ENCODE measurements around the gene SELENON. TPM values are rescaled to one million over a fixed set of nuclear protein-coding genes. Genes with fewer than 3 reads are reported as not detected.

SELENON gene
- total and polyA plus RNA-seq, 3 experiments from 2014 or later: 4.6 to 11.7 (median 10.6) TPM

DNA sequence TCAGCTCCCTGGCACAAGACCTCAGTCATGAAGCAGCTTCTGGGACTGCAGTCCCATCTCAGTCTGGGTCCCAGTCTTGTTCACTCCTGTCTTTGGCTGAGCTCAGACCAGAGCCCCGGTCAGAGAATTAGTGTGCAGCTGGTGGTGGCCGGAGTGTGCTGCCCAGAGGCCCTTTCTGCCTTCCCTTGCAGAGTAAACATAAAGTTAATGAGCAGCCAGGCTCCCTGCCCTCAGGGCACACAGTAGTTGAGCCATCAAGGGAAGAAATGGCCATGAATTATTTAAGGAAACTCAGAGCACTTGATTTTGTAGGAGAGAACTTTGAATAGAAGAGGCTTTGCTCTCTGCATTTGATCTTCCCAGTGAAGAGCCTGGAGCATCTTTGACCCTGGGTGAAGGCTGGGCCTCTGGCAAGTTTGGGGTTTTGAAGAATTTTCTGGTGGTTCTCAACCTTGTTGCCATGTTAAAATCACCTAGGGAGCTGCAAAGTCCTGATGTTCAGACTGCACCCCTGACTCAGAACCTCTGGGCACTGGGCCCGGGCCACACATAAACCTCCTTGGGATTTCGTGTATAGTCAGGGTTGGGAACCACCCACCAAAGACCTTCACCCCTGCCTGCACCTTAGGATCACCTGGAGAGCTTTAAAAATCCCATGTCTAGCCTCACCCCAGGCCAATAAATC, 26.4 kb upstream of the SELENON start:
- H3K4me3 ChIP-seq (ENCODE audit: low read length): no peak overlapping the region
- peaks cover 4 to 34% (median 15%) of the 10 kb centered on the region in 3 donors for H3K36me3 Mint-ChIP-seq
- no peaks in the 10 kb centered on the region for H3K9me3 Mint-ChIP-seq
- H3K4me3 Mint-ChIP-seq: peak overlapping the region in 3 of 7 donors; percentile 84 to 89 (median 85)
- CTCF ChIA-PET: interaction anchor here (0.8 to 1.8 kb wide), 5 partner anchors 22 to 165 kb away, joined by 3 to 11 read pairs (median 4); no protein-coding TSS in a partner anchor
- no peaks in the 10 kb centered on the region for H3K27me3 ChIP-seq (ENCODE audit: insufficient read depth, low read length, poor library complexity, severe bottlenecking)
- H3K27ac ChIP-seq (ENCODE audit: low read depth, low read length): no peak overlapping the region
- no peak for DNase-seq
- no peaks in the 10 kb centered on the region for H3K9me3 ChIP-seq (ENCODE audit: low read length)
- H3K4me1 Mint-ChIP-seq: peaks cover 41 to 55% (median 51%) of the 10 kb centered on the region in 3 donors
- no peaks in the 10 kb centered on the region for H3K27me3 Mint-ChIP-seq
- H3K36me3 ChIP-seq (ENCODE audit: insufficient read depth, low read length): no peaks in the 10 kb centered on the region
- H3K27ac Mint-ChIP-seq: peak overlapping the region; percentile 79 to 99 (median 92)
- peaks cover 82% of the 10 kb centered on the region for H3K4me1 ChIP-seq (ENCODE audit: insufficient read depth, low read length)
- POLR2A ChIA-PET: interaction anchor here (1.2 to 1.5 kb wide), 2 partner anchors 131 to 156 kb away, joined by 3 to 5 read pairs; no protein-coding TSS in a partner anchor

DNA sequence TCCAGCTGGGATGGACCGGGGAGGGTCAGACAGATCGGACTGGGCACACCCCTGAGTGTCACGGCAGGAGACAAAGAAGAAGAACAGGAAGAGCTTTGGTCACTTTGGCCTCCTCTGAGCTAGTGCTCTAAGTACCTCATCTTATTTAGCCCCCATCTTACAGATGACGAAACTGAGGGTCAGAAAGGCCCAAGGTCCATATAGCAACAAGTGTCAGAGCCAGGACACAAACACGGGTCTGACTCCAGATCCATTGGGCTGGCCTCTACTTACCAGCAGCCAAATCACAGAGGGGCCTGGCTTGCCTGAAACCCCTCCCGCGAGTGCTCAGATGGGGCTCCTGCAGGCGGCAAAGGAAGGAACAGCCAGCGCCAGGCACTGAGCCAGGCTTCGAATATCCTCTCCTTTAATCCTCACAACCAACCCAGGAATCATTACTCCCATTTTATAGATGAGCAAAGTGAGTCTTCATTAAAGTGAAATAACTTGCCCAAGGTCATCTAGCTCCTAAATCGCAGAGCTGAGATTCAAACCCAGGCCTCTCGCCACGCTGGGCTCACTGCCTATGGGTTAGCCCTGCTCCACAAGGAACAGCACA, 25.7 kb upstream of the SELENON start:
- Mint-ChIP-seq H3K27ac (peak overlapping the region; percentile 79 to 99 (median 92)), H3K4me1 (peaks cover 41 to 55% (median 51%) of the 10 kb centered on the region in 3 donors), H3K9me3 (no peaks in the 10 kb centered on the region), H3K4me3 (peak overlapping the region; percentile 23 to 89 (median 78)), H3K27me3 (no peaks in the 10 kb centered on the region), H3K36me3 (peaks cover 4 to 33% (median 15%) of the 10 kb centered on the region in 3 donors)
- ChIA-PET CTCF (interaction anchor here (0.7 to 1.8 kb wide), 12 partner anchors 8 to 166 kb away, joined by 3 to 11 read pairs (median 4); no protein-coding TSS in a partner anchor), POLR2A (interaction anchor here (0.6 to 1.5 kb wide), 10 partner anchors 19 to 418 kb away, joined by 3 to 5 read pairs (median 3); no protein-coding TSS in a partner anchor)
- Histone ChIP-seq H3K27me3 (ENCODE audit: insufficient read depth, low read length, poor library complexity, severe bottlenecking) (no peaks in the 10 kb centered on the region), H3K4me1 (ENCODE audit: insufficient read depth, low read length) (peaks cover 75% of the 10 kb centered on the region), H3K36me3 (ENCODE audit: insufficient read depth, low read length) (no peaks in the 10 kb centered on the region), H3K27ac (ENCODE audit: low read depth, low read length) (no peak overlapping the region), H3K4me3 (ENCODE audit: low read length) (no peak overlapping the region), H3K9me3 (ENCODE audit: low read length) (no peaks in the 10 kb centered on the region)
- DNase-seq: no peak

DNA sequence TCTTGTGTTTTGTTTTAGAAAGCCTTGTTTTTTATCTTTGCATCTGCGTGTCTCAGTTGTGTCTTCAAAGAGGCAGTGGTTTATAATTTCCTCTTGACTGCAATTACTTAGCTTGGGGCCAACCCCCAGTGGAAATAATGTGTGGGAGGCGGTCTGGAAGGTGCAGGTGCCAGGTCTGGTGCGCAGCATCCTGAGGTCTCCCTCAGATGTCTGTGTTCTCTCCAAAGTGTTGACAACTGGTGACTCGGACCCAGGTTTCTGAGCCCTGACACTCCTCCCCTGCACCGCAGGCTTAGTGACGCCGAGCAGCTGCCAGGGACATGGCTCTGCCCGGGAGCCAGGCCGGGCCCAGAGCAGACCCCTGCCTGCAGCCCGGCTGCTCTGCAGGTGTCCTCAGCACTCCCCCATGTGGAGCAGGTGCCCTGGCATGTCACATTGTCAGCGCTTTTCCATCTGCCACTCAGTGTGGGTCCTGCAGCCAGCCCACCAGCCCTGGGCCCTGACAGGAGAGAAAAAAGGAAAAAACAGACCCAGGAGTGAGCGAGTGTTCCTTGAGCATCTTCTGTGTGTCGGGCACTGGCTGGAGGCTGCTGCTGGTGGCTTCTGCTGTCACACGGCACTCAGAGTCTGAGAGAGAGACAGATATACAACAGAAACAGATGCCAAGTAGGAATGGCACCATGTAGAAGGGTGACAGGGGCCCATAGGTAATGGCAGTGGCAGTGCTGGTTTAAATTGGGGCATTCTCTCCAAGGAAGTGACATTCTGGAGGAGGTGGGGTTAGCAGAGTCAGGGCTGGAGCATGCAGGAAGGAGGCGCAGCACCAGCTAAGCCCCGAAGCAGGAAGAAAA, 24.8 kb upstream of the SELENON start:
- Mint-ChIP-seq H3K4me3 (peak overlapping the region; percentile 35 to 89 (median 78)), H3K9me3 (no peaks in the 10 kb centered on the region), H3K36me3 (peaks cover 4 to 33% (median 15%) of the 10 kb centered on the region in 3 donors), H3K4me1 (peaks cover 41 to 55% (median 51%) of the 10 kb centered on the region in 3 donors), H3K27ac (peak overlapping the region; percentile 79 to 99 (median 92)), H3K27me3 (no peaks in the 10 kb centered on the region)
- peaks cover 72% of the 10 kb centered on the region for H3K4me1 ChIP-seq (ENCODE audit: insufficient read depth, low read length)
- DNase-seq: peak; percentile 62 to 94 (median 90)
- ChIA-PET POLR2A (interaction anchor here (0.6 to 1.5 kb wide), 10 partner anchors 20 to 419 kb away, joined by 3 to 5 read pairs (median 3); no protein-coding TSS in a partner anchor), CTCF (interaction anchor here (0.7 to 1.8 kb wide), 13 partner anchors 9 to 167 kb away, joined by 3 to 11 read pairs (median 3); no protein-coding TSS in a partner anchor)
- no peaks in the 10 kb centered on the region for H3K36me3 ChIP-seq (ENCODE audit: insufficient read depth, low read length)
- no peaks in the 10 kb centered on the region for H3K9me3 ChIP-seq (ENCODE audit: low read length)
- H3K27ac ChIP-seq (ENCODE audit: low read depth, low read length): no peak overlapping the region
- H3K4me3 ChIP-seq (ENCODE audit: low read length): peak overlapping the region; percentile 59
- H3K27me3 ChIP-seq (ENCODE audit: insufficient read depth, low read length, poor library complexity, severe bottlenecking): no peaks in the 10 kb centered on the region

DNA sequence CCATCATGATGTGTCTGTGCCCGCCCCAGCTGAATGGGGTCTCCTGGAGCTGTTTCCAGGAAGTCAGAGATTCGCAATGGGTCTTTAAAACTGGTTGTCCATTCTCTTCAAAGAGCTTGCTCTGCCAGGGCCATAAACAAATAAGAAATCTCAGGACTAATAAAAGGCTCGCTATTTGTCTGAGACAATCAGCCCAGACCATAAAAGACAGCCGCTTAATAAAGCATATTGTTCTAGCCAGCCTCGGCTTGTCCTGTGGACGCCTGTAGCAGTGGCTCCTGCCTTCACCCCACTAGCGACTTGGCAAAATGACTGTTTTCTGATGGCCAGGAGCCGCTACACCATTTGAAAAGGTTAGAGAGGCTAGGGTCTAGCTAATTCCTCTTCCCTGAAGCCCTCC, 20.6 kb upstream of the SELENON start:
- no peaks in the 10 kb centered on the region for H3K27me3 ChIP-seq (ENCODE audit: insufficient read depth, low read length, poor library complexity, severe bottlenecking)
- H3K27ac Mint-ChIP-seq: no peak overlapping the region
- H3K36me3 Mint-ChIP-seq: peaks cover 0 to 27% (median 12%) of the 10 kb centered on the region in 3 donors
- peaks cover 37% of the 10 kb centered on the region for H3K4me1 ChIP-seq (ENCODE audit: insufficient read depth, low read length)
- no peaks in the 10 kb centered on the region for H3K27me3 Mint-ChIP-seq
- peaks cover 15 to 22% (median 16%) of the 10 kb centered on the region in 3 donors for H3K4me1 Mint-ChIP-seq
- peaks cover 4% of the 10 kb centered on the region for H3K36me3 ChIP-seq (ENCODE audit: insufficient read depth, low read length)
- H3K4me3 ChIP-seq (ENCODE audit: low read length): no peak overlapping the region
- H3K27ac ChIP-seq (ENCODE audit: low read depth, low read length): no peak overlapping the region
- ChIA-PET POLR2A (no interaction called here), CTCF (interaction anchor here (1.8 kb wide), 1 partner anchor 31 kb away, joined by 5 read pairs; no protein-coding TSS in a partner anchor)
- H3K4me3 Mint-ChIP-seq: no peak overlapping the region
- no peaks in the 10 kb centered on the region for H3K9me3 ChIP-seq (ENCODE audit: low read length)
- no peak for DNase-seq
- no peaks in the 10 kb centered on the region for H3K9me3 Mint-ChIP-seq

DNA sequence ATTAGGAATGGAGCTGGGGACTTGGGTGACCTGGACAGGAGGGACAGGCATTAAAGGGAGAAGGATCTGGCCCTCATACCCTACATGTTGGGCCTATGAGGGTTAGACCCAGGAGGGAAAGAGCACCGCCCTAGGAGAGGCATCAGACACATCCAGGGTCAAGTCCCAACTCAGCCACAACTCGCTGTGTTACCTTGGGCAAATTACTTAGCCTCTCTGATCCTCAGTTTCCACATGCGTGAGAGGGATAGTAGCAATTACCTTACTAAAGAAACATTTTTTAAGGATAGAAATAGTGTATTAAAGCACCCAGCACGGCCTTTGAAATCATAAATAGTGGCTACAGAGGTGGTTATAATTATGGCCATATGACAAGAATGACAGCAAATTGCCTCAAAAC, 20.1 kb upstream of the SELENON start:
- no peaks in the 10 kb centered on the region for H3K27me3 Mint-ChIP-seq
- Histone ChIP-seq H3K27me3 (ENCODE audit: insufficient read depth, low read length, poor library complexity, severe bottlenecking) (no peaks in the 10 kb centered on the region), H3K4me3 (ENCODE audit: low read length) (no peak overlapping the region), H3K4me1 (ENCODE audit: insufficient read depth, low read length) (peaks cover 34% of the 10 kb centered on the region), H3K27ac (ENCODE audit: low read depth, low read length) (no peak overlapping the region), H3K36me3 (ENCODE audit: insufficient read depth, low read length) (peaks cover 6% of the 10 kb centered on the region), H3K9me3 (ENCODE audit: low read length) (no peaks in the 10 kb centered on the region)
- H3K36me3 Mint-ChIP-seq: peaks cover 0 to 32% (median 13%) of the 10 kb centered on the region in 3 donors
- POLR2A ChIA-PET: no interaction called here
- H3K27ac Mint-ChIP-seq: peak overlapping the region in 2 of 8 donors; percentile 22 to 66
- DNase-seq: no peak
- no peaks in the 10 kb centered on the region for H3K9me3 Mint-ChIP-seq
- peaks cover 10 to 17% (median 11%) of the 10 kb centered on the region in 3 donors for H3K4me1 Mint-ChIP-seq
- H3K4me3 Mint-ChIP-seq: no peak overlapping the region
- CTCF ChIA-PET: interaction anchor here (1.8 kb wide), 1 partner anchor 31 kb away, joined by 5 read pairs; no protein-coding TSS in a partner anchor

DNA sequence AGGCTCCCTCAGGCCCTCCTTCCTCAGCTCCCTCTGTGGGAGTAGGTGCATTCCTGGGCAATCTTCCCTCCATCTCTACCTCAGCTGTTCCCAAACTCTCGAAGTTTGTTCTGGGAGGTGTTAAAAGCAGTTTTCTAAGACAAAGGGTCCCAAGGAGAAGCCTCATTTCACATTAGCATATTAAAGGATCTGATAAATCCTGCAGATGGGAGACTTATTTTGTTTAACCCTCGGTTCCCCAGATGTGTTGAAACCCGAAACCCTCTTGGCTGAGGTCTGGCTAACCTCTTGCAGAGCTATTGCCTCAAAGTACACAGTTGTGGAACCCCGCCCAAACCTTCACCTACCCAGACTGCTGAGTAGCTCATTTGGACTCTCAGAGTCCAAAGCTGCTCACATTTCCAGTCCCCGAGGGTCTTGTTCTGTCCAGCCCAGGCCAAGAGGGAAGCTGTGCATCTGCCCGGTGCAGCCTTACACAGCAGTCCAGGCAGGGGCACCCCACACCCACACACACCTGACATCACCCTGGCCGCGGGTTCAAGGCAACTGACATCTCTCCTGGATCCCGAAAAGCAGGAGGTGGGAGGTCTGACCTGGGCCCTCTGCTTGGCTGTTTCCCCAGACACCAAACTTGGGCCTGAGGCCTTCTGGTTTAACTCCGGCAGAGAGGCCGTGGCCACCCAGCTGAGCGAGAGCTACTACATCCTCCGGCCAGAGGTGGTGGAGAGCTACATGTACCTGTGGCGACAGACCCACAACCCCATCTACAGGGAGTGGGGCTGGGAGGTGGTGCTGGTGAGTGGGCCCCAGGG, 19.5 kb upstream of the SELENON start:
- ChIA-PET CTCF (interaction anchor here (1.8 kb wide), 1 partner anchor 30 kb away, joined by 5 read pairs; no protein-coding TSS in a partner anchor), POLR2A (no interaction called here)
- no peak overlapping the region for H3K27ac ChIP-seq (ENCODE audit: low read depth, low read length)
- no peak overlapping the region for H3K4me3 ChIP-seq (ENCODE audit: low read length)
- no peak for DNase-seq
- no peaks in the 10 kb centered on the region for H3K27me3 ChIP-seq (ENCODE audit: insufficient read depth, low read length, poor library complexity, severe bottlenecking)
- no peak overlapping the region for H3K4me3 Mint-ChIP-seq
- H3K27ac Mint-ChIP-seq: peak overlapping the region in 1 of 8 donors; percentile 43
- no peaks in the 10 kb centered on the region for H3K9me3 ChIP-seq (ENCODE audit: low read length)
- no peaks in the 10 kb centered on the region for H3K9me3 Mint-ChIP-seq
- H3K36me3 Mint-ChIP-seq: peaks cover 0 to 36% (median 13%) of the 10 kb centered on the region in 3 donors
- H3K27me3 Mint-ChIP-seq: no peaks in the 10 kb centered on the region
- peaks cover 28% of the 10 kb centered on the region for H3K4me1 ChIP-seq (ENCODE audit: insufficient read depth, low read length)
- H3K4me1 Mint-ChIP-seq: peaks cover 4 to 11% (median 4%) of the 10 kb centered on the region in 3 donors
- peaks cover 6% of the 10 kb centered on the region for H3K36me3 ChIP-seq (ENCODE audit: insufficient read depth, low read length)

DNA sequence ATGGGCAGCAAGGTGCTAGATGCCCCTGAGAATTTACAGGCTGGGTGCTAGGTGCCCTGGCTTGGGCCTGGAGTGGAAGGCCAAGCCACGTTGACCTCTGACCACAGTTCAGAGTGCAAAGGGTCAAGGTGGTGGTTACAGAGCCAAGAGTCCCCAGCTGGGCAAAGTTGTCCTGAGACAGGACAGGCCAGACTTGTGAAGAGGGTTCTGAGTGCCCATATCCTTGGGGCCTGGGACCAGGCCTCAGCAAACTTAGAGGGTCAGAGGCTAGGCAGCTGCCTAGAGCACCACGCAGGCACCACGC, 18.9 kb upstream of the SELENON start:
- H3K27me3 ChIP-seq (ENCODE audit: insufficient read depth, low read length, poor library complexity, severe bottlenecking): no peaks in the 10 kb centered on the region
- H3K27me3 Mint-ChIP-seq: no peaks in the 10 kb centered on the region
- H3K4me1 ChIP-seq (ENCODE audit: insufficient read depth, low read length): peaks cover 22% of the 10 kb centered on the region
- H3K4me3 ChIP-seq (ENCODE audit: low read length): no peak overlapping the region
- H3K4me1 Mint-ChIP-seq: peaks cover 0 to 5% (median under 1%) of the 10 kb centered on the region in 3 donors
- H3K9me3 ChIP-seq (ENCODE audit: low read length): no peaks in the 10 kb centered on the region
- POLR2A ChIA-PET: no interaction called here
- peak overlapping the region in 1 of 8 donors; percentile 60 for H3K27ac Mint-ChIP-seq
- no peaks in the 10 kb centered on the region for H3K9me3 Mint-ChIP-seq
- no peak for DNase-seq
- H3K4me3 Mint-ChIP-seq: no peak overlapping the region
- H3K36me3 Mint-ChIP-seq: peaks cover 0 to 41% (median 13%) of the 10 kb centered on the region in 3 donors
- CTCF ChIA-PET: no interaction called here
- H3K36me3 ChIP-seq (ENCODE audit: insufficient read depth, low read length): peaks cover 6% of the 10 kb centered on the region
- H3K27ac ChIP-seq (ENCODE audit: low read depth, low read length): no peak overlapping the region
